Esophagus muscularis mucosa (tissue), 4 donors: ENCODE measurements around the gene SERTAD2. TPM values are rescaled to one million over a fixed set of nuclear protein-coding genes. Genes with fewer than 3 reads are reported as not detected.

Source experiments
- DNase-seq: peaks from one replicate; pipeline ENCODE4 v3.0.0-alpha.2; 2017; ENCODE audit errors: extremely low spot score
- H3K27ac ChIP-seq, 4 donors: fragments of 200-600 bp; sonication (generic); replicated peaks in 1 of 4; 1 replicate in 3 of 4; 2 replicates in 1 of 4; pipeline ENCODE4 v1.5.1; 2016 to 2019; ENCODE audit warnings: mild to moderate bottlenecking in 1 of 4
- H3K27me3 ChIP-seq, 4 donors: fragments of 200-600 bp; sonication (generic); one replicate each; pipeline versions ENCODE4 v1.5.1 to v1.6.0; 2016 to 2019
- H3K36me3 ChIP-seq, 4 donors: fragments of 200-600 bp; sonication (generic); one replicate each; pipeline ENCODE4 v1.5.1; 2016 to 2019
- H3K4me1 ChIP-seq, 4 donors: fragments of 200-600 bp; sonication (generic); one replicate each; pipeline ENCODE4 v1.5.1; 2016 to 2019
- H3K4me3 ChIP-seq, 4 donors: fragments of 200-600 bp; sonication (generic); 1 replicate in 2 of 4; 2 replicates in 2 of 4; pipeline ENCODE4 v1.5.1; 2016 to 2019; ENCODE audit warnings: mild to moderate bottlenecking in 4 of 4, moderate library complexity in 1 of 4
- H3K9me3 ChIP-seq, 4 donors: fragments of 200-600 bp; sonication (generic); 1 replicate in 3 of 4; 2 replicates in 1 of 4; pipeline ENCODE4 v1.5.1; 2016 to 2019
- EP300 ChIP-seq: sonication (generic); formaldehyde crosslinking; IDR thresholded peaks from one replicate; pipeline ENCODE4 v1.6.1; 2017; ENCODE audit warnings: antibody characterized with exemption
- POLR2A ChIP-seq: fragments of 450-650 bp; IDR thresholded peaks from one replicate; pipeline ENCODE4 v1.6.1; 2017; ENCODE audit warnings: antibody characterized with exemption, moderate library complexity, mild to moderate bottlenecking, low read depth
- POLR2AphosphoS5 ChIP-seq, 2 donors: sonication (generic); formaldehyde crosslinking; IDR thresholded peaks; one replicate each; pipeline ENCODE4 v1.6.1; 2017; ENCODE audit warnings: antibody characterized with exemption in 2 of 2
- WGBS: methylation state at CpG from one replicate; pipeline ENCODE4 v1.1.5; 2018; 5-methylcytosine and 5-hydroxymethylcytosine counted together
- intact Hi-C: fragments of 100-400 bp; cut with DNase I; formaldehyde crosslinking; loops from one replicate; pipeline ENCODE4 v1.15.1; 2023
- total RNA-seq, 4 donors: library from RNA; depleted of rRNA; stranded (reverse); fragments of >200 nt; gene quantifications; one replicate each; pipeline versions ENCODE4 v1.1.0 to v1.2.1, GENCODE V29; 2016
- TF ChIP-seq, protein P1 (sequence below), 3 experiments: fragments of 200-600 bp in 2 of 3; fragments of 450-650 bp in 1 of 3; sonication (generic) in 2 of 3; IDR thresholded peaks; one replicate each; pipeline ENCODE4 v1.5.1; 2017 to 2019; ENCODE audit warnings: antibody characterized with exemption in 3 of 3, mild to moderate bottlenecking in 2 of 3, moderate library complexity in 1 of 3

Gene SERTAD2
- total RNA-seq, 4 donors from 2014 or later = 12.1 to 18.1 (median 14.3) TPM

DNA sequence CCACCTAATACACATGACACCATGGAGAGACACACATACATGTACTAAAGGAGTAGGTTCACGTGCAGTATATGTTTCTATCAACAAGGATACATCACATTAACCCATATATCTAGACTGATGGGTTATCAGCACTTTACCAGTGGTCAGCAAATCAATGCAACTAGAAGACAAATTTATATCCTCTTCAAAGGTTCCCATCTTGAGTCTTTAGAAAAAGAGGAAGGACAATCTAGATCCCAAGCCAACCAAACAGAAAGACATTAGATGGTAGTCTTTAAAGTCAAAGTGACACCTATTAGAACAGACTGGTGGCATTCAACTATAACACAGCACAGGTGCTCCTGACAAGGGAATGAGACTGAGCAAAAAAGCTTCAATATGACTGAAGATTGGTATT is 13.8 kb upstream of the SERTAD2 start:
- 89% methylated on average over 1 of the region's 1 CpG for WGBS

DNA sequence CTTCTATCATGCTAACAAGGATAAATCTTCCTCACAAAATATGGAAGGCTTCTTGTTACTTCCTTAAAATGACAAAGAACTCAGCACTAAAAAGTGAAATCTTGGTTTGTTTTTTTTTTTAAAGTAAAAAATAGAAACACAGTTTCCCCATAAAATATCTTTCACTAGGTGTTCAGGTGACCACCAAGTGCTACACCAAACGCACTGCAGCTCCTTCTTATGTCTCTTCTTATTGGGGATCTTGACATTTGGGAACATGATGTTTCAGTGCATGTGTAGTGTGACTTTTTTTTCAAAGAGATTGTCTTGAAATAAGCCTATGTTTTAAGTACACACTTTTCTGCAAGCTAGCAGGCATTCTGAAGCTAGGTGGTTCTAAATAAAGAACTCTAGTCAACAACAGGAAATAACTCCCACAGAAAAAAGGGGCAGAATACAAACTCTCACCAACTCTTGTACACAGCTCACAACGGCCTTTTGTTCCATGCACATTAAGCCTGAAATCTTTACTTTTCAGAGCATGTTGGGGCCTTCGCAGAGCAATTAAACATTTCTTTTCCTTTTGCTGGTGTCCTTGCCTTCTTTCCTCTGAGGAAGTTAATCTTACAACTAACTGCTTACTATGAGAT is 13.2 kb upstream of the SERTAD2 start:
- 64% methylated on average over 3 of the region's 3 CpGs for WGBS
- intact Hi-C loops = no loop called here
- TF ChIP-seq POLR2AphosphoS5 (IDR thresholded peaks at IDR 0.05) (no peak), POLR2A (no peak), EP300 (no peak)
- TF ChIP-seq, protein P1, sequence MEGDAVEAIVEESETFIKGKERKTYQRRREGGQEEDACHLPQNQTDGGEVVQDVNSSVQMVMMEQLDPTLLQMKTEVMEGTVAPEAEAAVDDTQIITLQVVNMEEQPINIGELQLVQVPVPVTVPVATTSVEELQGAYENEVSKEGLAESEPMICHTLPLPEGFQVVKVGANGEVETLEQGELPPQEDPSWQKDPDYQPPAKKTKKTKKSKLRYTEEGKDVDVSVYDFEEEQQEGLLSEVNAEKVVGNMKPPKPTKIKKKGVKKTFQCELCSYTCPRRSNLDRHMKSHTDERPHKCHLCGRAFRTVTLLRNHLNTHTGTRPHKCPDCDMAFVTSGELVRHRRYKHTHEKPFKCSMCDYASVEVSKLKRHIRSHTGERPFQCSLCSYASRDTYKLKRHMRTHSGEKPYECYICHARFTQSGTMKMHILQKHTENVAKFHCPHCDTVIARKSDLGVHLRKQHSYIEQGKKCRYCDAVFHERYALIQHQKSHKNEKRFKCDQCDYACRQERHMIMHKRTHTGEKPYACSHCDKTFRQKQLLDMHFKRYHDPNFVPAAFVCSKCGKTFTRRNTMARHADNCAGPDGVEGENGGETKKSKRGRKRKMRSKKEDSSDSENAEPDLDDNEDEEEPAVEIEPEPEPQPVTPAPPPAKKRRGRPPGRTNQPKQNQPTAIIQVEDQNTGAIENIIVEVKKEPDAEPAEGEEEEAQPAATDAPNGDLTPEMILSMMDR (IDR thresholded peaks at IDR 0.05) = no peak
- H3K4me3 ChIP-seq = no peak overlapping the region
- no peak overlapping the region for H3K27ac ChIP-seq
- DNase-seq = no peak
- H3K36me3 ChIP-seq = no peaks in the 10 kb centered on the region
- peaks cover 0 to 6% (median 2%) of the 10 kb centered on the region in 4 donors for H3K4me1 ChIP-seq
- no peaks in the 10 kb centered on the region for H3K27me3 ChIP-seq
- H3K9me3 ChIP-seq = no peaks in the 10 kb centered on the region

More for the DNA sequence above, 13.8 kb upstream of the SERTAD2 start:
- Histone ChIP-seq H3K36me3 (no peaks in the 10 kb centered on the region), H3K4me3 (no peak overlapping the region), H3K4me1 (peaks cover 0 to 6% (median 0%) of the 10 kb centered on the region in 4 donors), H3K9me3 (no peaks in the 10 kb centered on the region), H3K27me3 (no peaks in the 10 kb centered on the region), H3K27ac (no peak overlapping the region)
- no peak for DNase-seq
- no peak for TF ChIP-seq EP300
- TF ChIP-seq POLR2A = no peak
- no peak for TF ChIP-seq POLR2AphosphoS5 (IDR thresholded peaks at IDR 0.05)
- TF ChIP-seq, protein P1 (IDR thresholded peaks at IDR 0.05) = no peak
- intact Hi-C loops = no loop called here

DNA sequence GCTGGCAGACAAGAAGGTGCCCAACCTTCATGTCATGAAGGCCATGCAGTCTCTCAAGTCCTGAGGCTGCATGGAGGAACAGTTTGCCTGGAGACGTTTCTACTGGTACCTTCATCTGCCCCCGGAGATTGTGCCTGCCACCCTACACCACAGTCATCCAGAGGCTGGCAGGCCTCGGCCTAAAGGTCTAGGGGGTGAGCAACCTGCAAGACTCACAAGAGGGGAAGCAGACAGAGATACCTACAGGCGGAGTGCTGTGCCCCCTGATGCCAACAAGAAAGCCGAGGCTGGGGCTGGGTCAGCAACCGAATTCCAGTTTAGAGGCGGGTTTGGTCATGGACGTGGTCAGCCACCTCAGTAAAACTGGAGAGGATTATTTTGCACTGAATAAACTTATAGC is 12.0 kb upstream of the SERTAD2 start:
- intact Hi-C loops = no loop called here
- TF ChIP-seq, protein P1 (IDR thresholded peaks at IDR 0.05) = no peak
- no peak for TF ChIP-seq EP300
- TF ChIP-seq POLR2A = no peak
- no peak for TF ChIP-seq POLR2AphosphoS5 (IDR thresholded peaks at IDR 0.05)
- H3K27me3 ChIP-seq = no peaks in the 10 kb centered on the region
- no peak overlapping the region for H3K4me3 ChIP-seq
- H3K36me3 ChIP-seq = no peaks in the 10 kb centered on the region
- H3K27ac ChIP-seq = no peak overlapping the region
- H3K4me1 ChIP-seq = peaks cover 0 to 10% (median 6%) of the 10 kb centered on the region in 4 donors
- DNase-seq = no peak
- 96% methylated on average over 6 of the region's 8 CpGs for WGBS
- no peaks in the 10 kb centered on the region for H3K9me3 ChIP-seq

DNA sequence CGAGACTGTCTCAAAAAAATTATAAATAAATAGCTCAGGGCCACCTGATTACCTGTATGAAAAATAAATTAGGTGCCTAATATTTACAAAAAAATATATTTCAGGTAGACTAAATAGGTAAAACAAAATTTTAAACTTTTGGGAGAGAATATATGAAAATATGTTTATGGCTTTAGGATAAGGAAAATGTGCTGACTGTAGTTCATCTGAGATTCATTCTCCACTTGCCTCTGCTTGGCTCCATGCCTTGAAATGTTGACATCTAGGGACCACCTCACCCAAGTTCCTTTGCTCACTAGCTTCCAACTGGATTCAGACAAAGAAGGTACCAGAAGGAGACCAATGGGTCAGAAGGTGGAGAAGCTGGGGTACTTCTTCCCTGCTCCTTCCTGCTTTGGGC is 9.7 kb upstream of the SERTAD2 start:
- no peak for TF ChIP-seq EP300
- no peak for TF ChIP-seq POLR2A
- no peak for TF ChIP-seq POLR2AphosphoS5 (IDR thresholded peaks at IDR 0.05)
- TF ChIP-seq, protein P1 (IDR thresholded peaks at IDR 0.05) = no peak
- Histone ChIP-seq H3K27me3 (no peaks in the 10 kb centered on the region), H3K36me3 (no peaks in the 10 kb centered on the region), H3K9me3 (no peaks in the 10 kb centered on the region), H3K27ac (no peak overlapping the region), H3K4me3 (no peak overlapping the region), H3K4me1 (peaks cover 0 to 10% (median 6%) of the 10 kb centered on the region in 4 donors)
- 100% methylated on average over 1 of the region's 1 CpG for WGBS
- intact Hi-C loops = no loop called here
- no peak for DNase-seq

DNA sequence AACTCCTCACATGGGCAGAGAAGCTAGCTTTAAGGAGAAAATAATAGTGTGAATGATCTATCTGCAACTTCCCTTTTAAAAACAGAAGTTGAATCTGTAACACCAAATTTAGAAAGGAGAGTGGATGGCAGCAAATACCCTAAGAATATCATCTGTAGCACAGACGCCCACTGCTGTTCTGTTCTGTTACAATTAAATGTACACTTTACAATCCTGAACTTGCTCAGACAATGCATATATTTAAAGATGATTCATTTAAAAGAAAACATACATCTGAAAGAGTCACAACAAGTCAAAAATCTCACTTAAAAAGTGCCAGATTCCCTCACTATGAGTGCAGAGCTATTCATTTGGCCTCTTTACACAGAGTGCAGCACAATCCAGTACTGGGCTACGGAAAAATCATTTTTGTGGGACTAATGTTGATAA is 8.0 kb upstream of the SERTAD2 start:
- Histone ChIP-seq H3K9me3 (no peaks in the 10 kb centered on the region), H3K27me3 (no peaks in the 10 kb centered on the region), H3K27ac (no peak overlapping the region), H3K4me1 (peaks cover 0 to 10% (median 3%) of the 10 kb centered on the region in 4 donors), H3K36me3 (no peaks in the 10 kb centered on the region), H3K4me3 (no peak overlapping the region)
- no peak for DNase-seq
- TF ChIP-seq POLR2AphosphoS5 (IDR thresholded peaks at IDR 0.05) = no peak
- TF ChIP-seq, protein P1 (IDR thresholded peaks at IDR 0.05) = no peak
- no peak for TF ChIP-seq EP300
- TF ChIP-seq POLR2A = no peak
- intact Hi-C loops = no loop called here
- 50% methylated on average over 2 of the region's 2 CpGs for WGBS
